Stomach (tissue), 9 donors: Measurements from ENCODE around the gene DDX25. TPM values are rescaled to one million over a fixed set of nuclear protein-coding genes. Genes with fewer than 3 reads are reported as not detected.

Experiments used
- DNase-seq, 2 donors: peaks; one replicate each; pipeline versions ENCODE4 v3.0.0 to v3.0.0-alpha.2; 2013 to 2019
- H3K27ac ChIP-seq, 5 donors: fragments of 200-600 bp in 4 of 5; sonication (generic) in 4 of 5; one replicate each; pipeline ENCODE4 v1.5.1; 2013 to 2019; ENCODE audit warnings: mild to moderate bottlenecking in 1 of 5, moderate library complexity in 1 of 5
- H3K27me3 ChIP-seq, 3 donors: fragments of 200-600 bp; sonication (generic); one replicate each; pipeline ENCODE4 v1.5.1; 2017 to 2019; ENCODE audit warnings: mixed run types in 1 of 3
- H3K36me3 ChIP-seq, 4 donors: fragments of 200-600 bp; sonication (generic); 1 replicate in 3 of 4; 2 replicates in 1 of 4; pipeline ENCODE4 v1.5.1; 2016 to 2019
- H3K4me1 ChIP-seq, 4 donors: fragments of 200-600 bp; sonication (generic); one replicate each; pipeline ENCODE4 v1.5.1; 2016 to 2019
- H3K4me3 ChIP-seq, 4 donors: fragments of 200-600 bp; sonication (generic) in 3 of 4; one replicate each; pipeline ENCODE4 v1.5.1; 2016 to 2019; ENCODE audit warnings: mild to moderate bottlenecking in 1 of 4
- H3K9me3 ChIP-seq, 4 donors: fragments of 200-600 bp; sonication (generic); one replicate each; pipeline ENCODE4 v1.5.1; 2016 to 2019
- EP300 ChIP-seq: sonication (generic); formaldehyde crosslinking; IDR thresholded peaks from one replicate; pipeline ENCODE4 v1.6.1; 2017; ENCODE audit warnings: antibody characterized with exemption
- POLR2A ChIP-seq, 4 donors: fragments of 450-650 bp; IDR thresholded peaks; one replicate each; pipeline ENCODE4 v1.6.1; 2016; ENCODE audit warnings: antibody characterized with exemption in 4 of 4, control low read depth in 2 of 4, mild to moderate bottlenecking in 1 of 4, moderate library complexity in 1 of 4
- POLR2AphosphoS5 ChIP-seq, 3 donors: sonication (generic); formaldehyde crosslinking; IDR thresholded peaks; one replicate each; pipeline ENCODE4 v1.6.1; 2016; ENCODE audit warnings: antibody characterized with exemption in 3 of 3
- WGBS, 5 donors: extraction: QIAGEN DNeasy Blood & Tissue Kit in 3 of 5; methylation state at CpG; one replicate each; pipeline versions ENCODE4 v1.1.5 to v1.1.7; 2013 to 2018; 5-methylcytosine and 5-hydroxymethylcytosine counted together
- intact Hi-C: fragments of 100-400 bp; cut with DNase I; formaldehyde crosslinking; loops from one replicate; pipeline ENCODE4 v1.15.1; 2023; ENCODE audit warnings: low total_unique reads
- polyA plus RNA-seq, 3 donors: library from polyadenylated mRNA; stranded (reverse); fragments of 200-250 nt; gene quantifications; one replicate each; pipeline ENCODE4 v1.2.3, GENCODE V29; 2013
- total RNA-seq, 5 donors: library from RNA; depleted of rRNA; stranded (reverse); fragments of >200 nt; gene quantifications; one replicate each; pipeline versions ENCODE4 v1.1.0 to v1.2.3, GENCODE V29; 2014 to 2016
- TF ChIP-seq, protein P1 (sequence below), 7 experiments: fragments of 450-650 bp in 4 of 7; fragments of 200-600 bp in 3 of 7; sonication (generic) in 3 of 7; IDR thresholded peaks; one replicate each; pipeline ENCODE4 v1.5.1; 2016 to 2019; ENCODE audit warnings: antibody characterized with exemption in 7 of 7, control low read depth in 2 of 7, mild to moderate bottlenecking in 1 of 7
- donor health status: healthy with polysubstance abuse.
- donor health status: Bipolar disorder and iron deficiency.
- donor health status: healthy.

DDX25 gene
- total and polyA plus RNA-seq, 8 donors: under 0.01 to 1.0 (median 0.30) TPM; not detected in 3

DNA sequence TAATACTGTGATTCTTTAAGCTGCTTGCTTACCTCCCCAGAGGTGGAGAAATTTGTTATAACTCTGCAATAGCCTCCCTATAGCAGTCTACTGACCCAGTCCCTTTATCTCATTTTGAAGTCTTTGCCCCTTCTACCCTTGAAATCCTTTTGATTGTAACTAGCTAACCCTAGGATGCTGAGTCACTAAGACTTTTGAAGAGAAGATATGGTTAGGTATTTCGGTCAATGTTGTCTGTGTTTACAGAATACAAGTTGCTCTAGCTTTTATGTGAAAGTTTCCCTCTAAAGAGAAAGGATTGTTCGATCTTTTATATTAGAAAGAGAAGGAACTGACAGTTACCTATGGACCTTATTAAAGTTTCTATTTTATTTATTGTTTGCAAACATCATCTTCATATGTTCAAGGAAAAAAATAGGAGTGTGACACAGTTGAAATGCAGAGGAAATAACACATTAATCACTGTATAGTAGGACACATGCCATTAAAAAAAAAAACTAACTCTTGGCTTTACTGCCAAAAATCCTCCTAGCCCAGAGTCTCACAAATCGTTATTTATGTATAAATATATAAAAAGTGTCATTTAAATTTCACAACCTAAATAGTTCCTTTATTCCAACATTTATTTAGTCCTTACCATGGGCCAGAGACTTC is 13.7 kb upstream of the DDX25 start:
- peaks cover 9 to 60% (median 48%) of the 10 kb centered on the region in 4 donors for H3K4me1 ChIP-seq
- H3K27ac ChIP-seq: peak overlapping the region in 1 of 5 donors; percentile 4
- DNase-seq: no peak
- TF ChIP-seq POLR2AphosphoS5 (IDR thresholded peaks at IDR 0.05): no peak
- TF ChIP-seq, protein P1, sequence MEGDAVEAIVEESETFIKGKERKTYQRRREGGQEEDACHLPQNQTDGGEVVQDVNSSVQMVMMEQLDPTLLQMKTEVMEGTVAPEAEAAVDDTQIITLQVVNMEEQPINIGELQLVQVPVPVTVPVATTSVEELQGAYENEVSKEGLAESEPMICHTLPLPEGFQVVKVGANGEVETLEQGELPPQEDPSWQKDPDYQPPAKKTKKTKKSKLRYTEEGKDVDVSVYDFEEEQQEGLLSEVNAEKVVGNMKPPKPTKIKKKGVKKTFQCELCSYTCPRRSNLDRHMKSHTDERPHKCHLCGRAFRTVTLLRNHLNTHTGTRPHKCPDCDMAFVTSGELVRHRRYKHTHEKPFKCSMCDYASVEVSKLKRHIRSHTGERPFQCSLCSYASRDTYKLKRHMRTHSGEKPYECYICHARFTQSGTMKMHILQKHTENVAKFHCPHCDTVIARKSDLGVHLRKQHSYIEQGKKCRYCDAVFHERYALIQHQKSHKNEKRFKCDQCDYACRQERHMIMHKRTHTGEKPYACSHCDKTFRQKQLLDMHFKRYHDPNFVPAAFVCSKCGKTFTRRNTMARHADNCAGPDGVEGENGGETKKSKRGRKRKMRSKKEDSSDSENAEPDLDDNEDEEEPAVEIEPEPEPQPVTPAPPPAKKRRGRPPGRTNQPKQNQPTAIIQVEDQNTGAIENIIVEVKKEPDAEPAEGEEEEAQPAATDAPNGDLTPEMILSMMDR (IDR thresholded peaks at IDR 0.05): no peak
- TF ChIP-seq POLR2A (IDR thresholded peaks at IDR 0.05): no peak
- no peak for TF ChIP-seq EP300
- no peak overlapping the region for H3K4me3 ChIP-seq
- WGBS, 5 donors: 47 to 71% (median 53%) methylated on average over 3 of the region's 3 CpGs
- H3K27me3 ChIP-seq: no peaks in the 10 kb centered on the region
- intact Hi-C loops: no loop called here
- peaks cover 9 to 29% (median 28%) of the 10 kb centered on the region in 4 donors for H3K36me3 ChIP-seq
- no peaks in the 10 kb centered on the region for H3K9me3 ChIP-seq

DNA sequence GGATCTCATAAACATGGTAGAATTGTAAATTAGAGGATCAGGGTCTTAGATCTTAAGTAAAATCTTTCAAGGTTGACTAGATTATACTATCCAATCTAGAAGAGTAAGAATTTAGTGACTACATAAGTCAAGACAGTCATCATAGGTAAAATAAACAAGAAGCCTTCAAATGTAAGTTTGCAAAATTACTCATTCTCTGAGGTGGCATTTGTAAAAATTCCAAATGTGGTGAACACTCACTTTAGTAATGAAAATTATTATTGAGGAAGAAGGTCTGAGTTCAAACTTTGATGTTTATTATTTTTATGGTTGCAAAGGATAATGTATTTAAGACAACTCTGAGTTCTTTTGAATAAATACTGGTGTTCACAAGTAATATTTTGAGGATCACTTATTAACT is 12.2 kb upstream of the DDX25 start:
- H3K4me1 ChIP-seq: peaks cover 9 to 54% (median 46%) of the 10 kb centered on the region in 4 donors
- H3K4me3 ChIP-seq: no peak overlapping the region
- H3K36me3 ChIP-seq: peaks cover 10 to 38% (median 33%) of the 10 kb centered on the region in 4 donors
- no peak for DNase-seq
- peak overlapping the region in 3 of 5 donors; percentile 35 to 60 (median 52) for H3K27ac ChIP-seq
- no peaks in the 10 kb centered on the region for H3K27me3 ChIP-seq
- intact Hi-C loops: no loop called here
- H3K9me3 ChIP-seq: no peaks in the 10 kb centered on the region
- TF ChIP-seq POLR2AphosphoS5 (IDR thresholded peaks at IDR 0.05): no peak
- no peak for TF ChIP-seq EP300
- TF ChIP-seq, protein P1 (IDR thresholded peaks at IDR 0.05): no peak
- TF ChIP-seq POLR2A (IDR thresholded peaks at IDR 0.05): no peak

DNA sequence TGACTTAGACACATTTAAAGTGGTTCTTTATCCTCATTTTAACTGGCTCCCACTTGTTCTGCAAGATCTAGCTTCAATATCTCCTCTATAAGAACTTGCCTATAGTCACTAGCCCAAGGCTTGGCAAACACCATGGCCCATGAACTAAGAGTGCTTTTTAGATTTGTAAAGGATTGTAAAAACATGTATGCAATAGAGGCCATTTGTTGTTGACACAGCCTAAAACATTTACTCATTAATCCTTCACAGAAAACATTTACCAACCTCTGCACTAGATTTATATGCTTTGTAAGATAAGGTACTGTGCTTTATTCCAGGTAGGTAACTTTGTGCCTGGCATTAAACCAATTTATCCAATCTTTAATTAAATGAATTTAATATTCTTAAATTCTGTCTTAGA is 11.3 kb upstream of the DDX25 start:
- H3K27ac ChIP-seq: peak overlapping the region in 3 of 5 donors; percentile 35 to 60 (median 52)
- DNase-seq: no peak
- no peaks in the 10 kb centered on the region for H3K9me3 ChIP-seq
- no peak for TF ChIP-seq EP300
- TF ChIP-seq, protein P1 (IDR thresholded peaks at IDR 0.05): no peak
- TF ChIP-seq POLR2A (IDR thresholded peaks at IDR 0.05): no peak
- TF ChIP-seq POLR2AphosphoS5 (IDR thresholded peaks at IDR 0.05): no peak
- peaks cover 9 to 52% (median 43%) of the 10 kb centered on the region in 4 donors for H3K4me1 ChIP-seq
- H3K36me3 ChIP-seq: peaks cover 10 to 38% (median 33%) of the 10 kb centered on the region in 4 donors
- intact Hi-C loops: no loop called here
- H3K4me3 ChIP-seq: no peak overlapping the region
- no peaks in the 10 kb centered on the region for H3K27me3 ChIP-seq

DNA sequence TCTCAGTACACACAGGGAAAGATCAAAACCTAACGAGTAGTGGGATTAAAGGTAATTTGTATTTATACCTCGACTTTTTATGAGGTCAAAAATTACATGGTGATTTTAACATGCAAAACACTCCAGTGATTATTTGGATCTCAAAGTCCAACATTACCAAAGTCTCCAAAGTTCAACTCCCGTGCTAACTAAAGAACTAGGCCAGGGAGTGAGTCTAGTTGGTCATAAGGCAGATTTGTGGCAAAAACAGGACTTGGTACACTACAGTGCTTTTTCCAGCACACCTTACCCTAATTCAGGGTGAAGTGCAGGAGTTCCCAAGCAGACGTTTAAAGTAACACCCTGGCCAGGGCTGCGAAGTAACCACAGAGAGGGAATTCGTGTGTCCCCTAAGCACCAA is 2.4 kb upstream of the DDX25 start:
- Histone ChIP-seq H3K36me3 (peaks cover 0 to 23% (median 19%) of the 10 kb centered on the region in 4 donors), H3K27me3 (peaks cover 0 to 34% (median 24%) of the 10 kb centered on the region in 3 donors), H3K9me3 (no peaks in the 10 kb centered on the region), H3K4me3 (peak overlapping the region in 2 of 4 donors; percentile 53 to 56), H3K27ac (peak overlapping the region in 1 of 5 donors; percentile 87), H3K4me1 (peaks cover 20 to 32% (median 26%) of the 10 kb centered on the region in 4 donors)
- TF ChIP-seq POLR2A (IDR thresholded peaks at IDR 0.05) (no peak), POLR2AphosphoS5 (IDR thresholded peaks at IDR 0.05) (no peak), EP300 (no peak)
- TF ChIP-seq, protein P1 (IDR thresholded peaks at IDR 0.05): no peak
- intact Hi-C loops: no loop called here
- WGBS, 5 donors: 77 to 82% (median 78%) methylated on average over 6 of the region's 6 CpGs
- no peak for DNase-seq
